Measurements from ENCODE around the gene NEK2.
"Not testable (repeated sequence)": the region's sequence is repeated elsewhere in the genome, so short reads cannot be mapped to it uniquely, and the experiment has no call there.

GRCh38 chr1:211625866-211626265 lies 49.6 kb downstream of the NEK2 start:
- TF ChIP-seq EZH2phosphoT487 (conservative IDR thresholded peaks at IDR 0.05; ENCODE audit: low read length); CTCF (IDR thresholded peaks at IDR 0.05; ENCODE audit: insufficient read depth, low read length, poor library complexity, severe bottlenecking): not testable (repeated sequence)

Data from SU-DHL-6 (cell line).